T-helper 1 cell (primary cell): ENCODE measurements around the gene MAG.

Experiments
- DNase-seq, 5 donors: peaks; one replicate each; pipeline ENCODE4 v3.0.0-alpha.2; 2012 to 2020
- total RNA-seq, 4 donors: gene quantifications; one replicate each; lab custom pipeline; 2026; lab: John Stamatoyannopoulos, UW

Gene MAG
- total RNA-seq: 0 to 0.46 (median 0.10) reads per million in 4 donors

GRCh38 chr19:35291916-35292315 is at the start of gene MAG:
Gene MAG, plus strand, starts transcription at chr19:35292161. Its CDS starts 3,248 bp downstream, at chr19:35295409.
- DNase-seq: no peak

GRCh38 chr19:35246466-35247092 is 45.4 kb upstream of the MAG start:
- DNase-seq: no peak

GRCh38 chr19:35247526-35248309 is 44.2 kb upstream of the MAG start:
- peak in 4 of 5 donors; percentile 45 to 54 (median 46) for DNase-seq

- peak; percentile 50 to 69 (median 66) for DNase-seq
Observed at GRCh38 chr19:35248310-35249145, 43.4 kb upstream of the MAG start, which contains the start of gene LSR. Gene LSR, plus strand, starts transcription at chr19:35249002. Its CDS starts 21 bp downstream, at chr19:35249023.

DNA sequence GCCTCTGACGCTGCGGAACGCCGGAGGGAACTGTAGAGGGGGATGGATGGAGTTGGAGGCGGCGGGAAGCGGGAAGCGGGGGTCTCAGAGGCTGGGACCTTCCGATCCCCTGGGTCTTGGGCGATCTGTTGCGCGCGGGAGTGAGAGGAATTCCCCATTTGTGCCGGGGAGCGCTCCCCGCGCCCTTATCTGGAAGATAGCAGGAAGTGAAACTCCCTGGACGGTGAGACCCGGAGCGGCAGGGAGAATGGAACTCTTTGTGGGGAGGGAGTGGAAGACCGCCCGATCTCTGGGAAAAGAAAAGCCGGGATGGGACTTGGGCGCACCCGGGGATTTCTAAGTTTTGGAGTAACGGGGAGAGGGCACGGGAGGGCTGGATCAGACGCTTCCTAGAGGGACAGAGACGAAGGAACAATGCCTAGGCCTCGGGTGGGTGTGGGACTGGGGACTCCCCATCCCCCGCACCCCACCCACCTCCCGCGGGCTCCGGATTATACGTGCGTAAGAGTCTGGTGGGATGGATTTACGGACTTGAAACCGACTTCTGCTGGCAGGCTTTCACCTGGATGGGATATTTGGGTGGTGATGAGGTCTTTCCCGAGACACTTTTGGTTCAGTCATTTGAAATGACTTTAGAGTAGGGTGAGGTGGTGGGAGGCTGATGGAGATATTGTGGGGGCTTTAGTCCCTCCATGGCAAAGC is 42.7 kb upstream of the MAG start:
- no peak for DNase-seq

DNA sequence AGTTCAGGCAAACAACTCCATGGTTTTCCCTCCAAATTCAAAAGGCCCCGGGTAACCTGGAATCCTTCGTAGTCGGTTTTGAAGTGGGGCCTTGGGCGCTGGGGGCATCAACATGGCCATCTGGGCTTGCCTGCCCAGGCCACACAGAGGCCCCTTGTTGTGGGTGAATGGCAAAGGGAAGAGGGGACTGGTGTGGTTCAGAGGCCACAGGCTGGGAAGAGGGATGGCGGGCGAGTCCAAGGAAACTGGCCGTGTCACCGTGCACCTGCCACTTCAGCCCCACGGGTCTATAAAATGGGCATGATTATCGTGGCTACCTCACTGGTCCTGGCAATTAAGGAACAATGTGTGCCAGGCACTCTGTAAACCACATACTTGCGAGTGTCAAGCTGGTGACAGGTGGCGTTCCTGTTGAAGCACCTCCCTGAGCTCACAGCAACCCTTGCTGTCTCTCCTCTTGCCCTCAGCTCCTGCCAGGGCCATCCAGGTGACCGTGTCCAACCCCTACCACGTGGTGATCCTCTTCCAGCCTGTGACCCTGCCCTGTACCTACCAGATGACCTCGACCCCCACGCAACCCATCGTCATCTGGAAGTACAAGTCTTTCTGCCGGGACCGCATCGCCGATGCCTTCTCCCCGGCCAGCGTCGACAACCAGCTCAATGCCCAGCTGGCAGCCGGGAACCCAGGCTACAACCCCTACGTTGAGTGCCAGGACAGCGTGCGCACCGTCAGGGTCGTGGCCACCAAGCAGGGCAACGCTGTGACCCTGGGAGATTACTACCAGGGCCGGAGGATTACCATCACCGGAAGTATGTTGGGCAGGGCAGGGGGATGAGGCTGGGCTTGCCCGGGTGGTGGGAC is 41.9 kb upstream of the MAG start:
- no peak for DNase-seq

DNA sequence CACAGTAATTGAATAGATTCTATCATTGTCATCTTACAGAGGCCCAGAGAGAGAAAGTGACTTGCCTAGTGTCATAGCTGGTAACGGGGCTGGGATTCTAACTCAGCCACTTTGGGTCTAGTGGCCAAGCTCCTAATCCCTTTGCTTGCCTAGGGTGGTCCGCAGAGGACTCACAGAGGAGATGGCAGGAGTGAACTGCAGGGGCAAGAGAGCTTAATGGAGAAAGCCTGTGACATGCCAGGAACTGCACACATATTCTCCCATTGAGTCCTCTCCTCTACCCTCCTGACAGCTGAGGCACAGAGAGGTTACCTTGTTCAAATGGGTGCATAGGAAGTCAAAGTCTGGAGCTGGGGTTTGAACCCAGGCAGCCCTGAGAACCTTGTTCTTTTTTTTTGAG is 40.5 kb upstream of the MAG start:
- DNase-seq: no peak

DNA sequence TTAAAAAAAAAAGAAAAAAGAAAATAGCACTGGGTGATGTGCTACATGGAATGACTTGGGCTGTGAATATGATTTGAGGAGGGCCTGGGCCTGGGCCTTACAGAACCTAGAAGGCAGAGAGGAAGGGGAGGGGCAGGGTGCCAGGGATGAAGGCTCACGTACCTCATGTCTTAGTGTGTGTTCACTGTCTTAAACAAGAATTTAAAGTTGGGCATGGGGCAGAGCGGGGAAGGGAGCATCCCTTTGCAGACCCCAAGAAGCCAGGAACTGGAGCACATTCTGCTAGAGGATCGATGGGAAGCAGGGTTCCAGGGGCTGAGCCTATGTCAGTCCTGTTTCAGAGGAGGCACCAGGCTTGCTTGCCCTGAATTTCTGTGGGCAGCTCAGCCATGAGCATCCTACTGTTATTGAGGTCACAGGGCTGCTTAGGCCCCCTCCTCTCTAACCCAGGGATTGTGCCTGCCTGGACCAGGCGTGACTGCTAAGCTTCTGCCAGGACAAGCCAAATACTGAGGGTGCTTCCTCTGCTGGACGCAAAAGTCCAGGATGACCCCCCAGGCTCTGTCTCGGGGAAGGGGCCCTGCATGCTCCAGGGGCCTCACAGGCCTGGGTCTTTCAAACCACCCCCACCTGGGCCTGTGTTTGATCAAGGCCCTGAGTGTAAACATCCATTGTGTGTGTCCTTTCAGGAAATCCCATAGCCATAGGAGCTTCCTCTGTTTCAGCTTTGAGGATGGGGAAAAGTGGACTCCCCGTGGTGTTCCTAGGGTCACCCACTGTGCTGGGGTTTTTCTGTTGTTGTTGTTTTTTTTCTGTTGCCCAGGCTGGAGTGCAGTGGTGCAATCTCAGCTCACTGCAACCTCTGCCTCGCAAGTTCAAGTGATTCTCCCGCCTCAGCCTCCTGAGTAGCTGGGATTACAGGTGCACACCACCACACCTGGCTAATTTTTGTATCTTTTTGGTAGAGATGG is 38.4 kb upstream of the MAG start:
- no peak for DNase-seq

- DNase-seq: no peak
Observed at GRCh38 chr19:35254341-35255297, 37.3 kb upstream of the MAG start.

DNA sequence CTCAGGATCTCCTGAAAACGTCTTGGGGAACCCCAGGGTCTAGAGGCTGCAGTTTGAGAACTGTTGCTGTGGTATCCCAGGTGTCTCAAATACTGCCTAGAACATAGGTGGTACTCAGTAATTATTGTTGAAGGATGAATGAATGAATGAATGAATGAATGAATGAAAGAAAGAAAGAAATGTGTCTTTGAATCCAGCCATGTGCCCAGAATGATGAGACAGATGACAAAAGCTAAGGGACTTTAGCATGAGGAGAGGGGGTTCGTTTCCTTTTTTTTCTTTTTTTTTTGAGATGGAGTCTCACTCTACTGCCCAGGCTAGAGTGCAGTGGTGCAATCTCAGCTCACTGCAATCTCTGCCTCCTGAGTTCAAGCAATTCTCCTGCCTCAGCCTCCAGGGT is 35.4 kb upstream of the MAG start:
- DNase-seq: no peak

DNA sequence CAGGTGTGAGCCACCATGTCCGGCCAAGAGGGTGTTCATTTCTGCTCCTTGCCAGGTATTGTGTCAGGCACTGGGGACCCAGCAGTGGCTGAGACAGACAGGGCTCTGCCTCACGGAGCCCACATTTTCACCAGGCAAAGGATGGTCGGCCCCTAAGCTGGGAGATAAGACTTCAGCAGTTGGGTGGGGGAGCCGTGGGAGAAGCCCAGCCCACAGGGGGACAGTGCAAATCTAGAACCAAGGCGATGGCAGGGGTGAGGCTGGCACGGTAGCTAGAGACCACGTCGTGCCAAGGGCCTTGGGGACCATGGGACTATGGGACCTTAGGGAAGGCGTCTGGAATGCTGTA is 34.9 kb upstream of the MAG start:
- DNase-seq: no peak

DNA sequence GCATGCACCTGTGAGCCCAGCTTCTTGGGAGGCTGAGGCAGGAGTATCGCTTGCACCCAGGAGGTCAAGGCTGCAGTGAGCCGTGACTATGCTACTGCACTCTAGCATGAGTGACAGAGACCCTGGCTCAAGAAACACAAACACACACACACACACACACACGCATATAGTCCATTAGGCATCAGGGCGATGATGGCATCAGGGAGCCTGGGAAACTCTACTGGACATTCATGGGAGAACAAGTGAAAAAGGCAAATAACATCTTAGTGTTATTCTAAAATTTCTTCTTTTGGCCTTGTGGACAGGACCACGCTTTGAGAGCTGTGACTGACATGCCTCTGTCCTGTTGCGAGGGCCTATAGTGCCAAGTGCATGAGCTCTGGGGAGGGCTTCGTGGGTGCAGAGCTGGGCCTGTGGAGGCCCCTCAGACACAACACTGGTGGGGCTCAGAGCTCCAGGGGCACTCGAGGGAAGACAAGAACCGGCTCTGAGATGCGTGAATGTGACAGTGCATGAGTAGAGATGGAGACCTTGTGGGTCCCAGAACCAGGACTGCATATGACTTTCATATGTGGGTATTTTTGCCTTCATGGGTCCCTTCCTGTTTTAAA is 31.2 kb upstream of the MAG start:
- DNase-seq: no peak

GRCh38 chr19:35261356-35262100 is 30.4 kb upstream of the MAG start:
- DNase-seq: peak in 1 of 5 donors; percentile 9

DNA sequence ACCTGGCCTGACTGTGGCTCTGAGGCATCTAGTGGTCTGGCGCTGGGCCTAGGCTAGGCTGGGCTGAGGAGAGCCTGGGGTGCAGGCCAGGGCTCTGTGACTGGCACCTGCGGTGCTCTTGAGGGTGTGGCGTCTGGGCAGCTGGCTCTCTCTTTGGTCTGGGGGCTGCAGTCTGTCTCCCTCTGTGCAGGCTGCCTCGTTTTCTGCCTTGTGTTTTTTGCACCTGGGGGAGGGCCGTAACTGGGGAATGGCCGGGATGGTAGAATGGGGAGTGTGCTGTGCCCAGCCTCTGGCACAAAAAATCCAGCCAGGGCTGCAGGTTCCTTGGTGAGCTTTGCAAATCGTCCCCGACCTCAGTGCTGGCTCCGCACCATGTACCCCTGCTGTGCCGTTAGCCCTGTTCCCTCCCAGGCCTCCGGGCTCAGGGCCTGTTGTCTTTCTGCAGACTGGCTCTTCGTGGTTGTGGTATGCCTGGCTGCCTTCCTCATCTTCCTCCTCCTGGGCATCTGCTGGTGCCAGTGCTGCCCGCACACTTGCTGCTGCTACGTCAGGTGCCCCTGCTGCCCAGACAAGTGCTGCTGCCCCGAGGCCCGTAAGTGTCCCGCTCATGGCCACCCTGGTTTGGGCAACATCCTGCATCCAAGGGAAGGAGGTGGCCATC is 29.7 kb upstream of the MAG start:
- DNase-seq: peak in 1 of 5 donors; percentile 6

GRCh38 chr19:35264268-35265125 is 27.5 kb upstream of the MAG start:
- no peak for DNase-seq

GRCh38 chr19:35265126-35265899 is 26.6 kb upstream of the MAG start:
- no peak for DNase-seq
